ENCODE results near the gene PSMA7.
"Not testable (repeated sequence)": the region's sequence is repeated elsewhere in the genome, so short reads cannot be mapped to it uniquely, and the experiment has no call there.

Gene PSMA7

DNA sequence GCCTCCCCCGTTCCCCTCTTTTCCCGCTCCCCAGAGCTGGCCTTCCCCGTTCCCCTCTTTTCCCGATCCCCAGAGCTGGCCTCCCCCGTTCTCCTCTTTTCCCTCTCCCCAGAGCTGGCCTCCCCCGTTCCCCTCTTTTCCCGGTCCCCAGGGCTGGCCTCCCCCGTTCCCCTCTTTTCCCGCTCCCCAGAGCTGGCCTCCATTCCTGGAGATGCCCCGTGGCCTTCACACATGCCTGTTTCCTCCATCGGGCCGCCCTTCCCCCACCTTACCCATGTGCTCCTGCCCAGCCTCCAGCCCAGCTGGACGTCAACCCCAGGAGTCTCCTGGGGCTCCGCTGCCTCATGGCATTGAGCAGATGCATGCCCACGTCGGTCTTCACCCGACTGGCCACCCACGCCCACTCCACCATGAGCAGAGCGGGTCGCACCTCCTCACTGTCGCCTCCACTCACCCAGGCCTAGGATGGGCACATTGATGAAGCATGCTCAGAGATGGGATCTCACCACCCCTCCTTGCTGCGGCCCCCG lies 8.7 kb upstream of the PSMA7 start:
- no peak for DNase-seq

DNA sequence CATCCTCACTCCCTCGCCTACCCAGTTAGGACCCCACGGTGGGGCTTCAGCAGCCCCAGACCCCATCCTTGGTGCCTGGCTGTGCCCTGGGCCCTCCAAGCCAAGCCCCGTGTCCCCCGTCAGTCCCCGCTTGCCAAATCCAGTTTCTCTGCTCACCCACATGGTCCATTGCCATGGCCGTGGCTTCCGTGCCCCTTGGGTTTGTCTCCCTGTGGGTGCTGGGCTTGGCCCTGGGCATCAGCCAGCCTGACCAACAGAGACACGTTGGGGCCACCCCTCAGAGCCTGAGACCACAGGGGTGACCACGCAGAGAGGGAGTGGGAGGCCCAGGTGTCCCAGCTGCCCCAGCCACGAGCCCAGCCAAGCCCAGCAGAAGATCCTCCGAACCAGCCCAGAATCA lies 8.0 kb upstream of the PSMA7 start:
- no peak for DNase-seq

DNA sequence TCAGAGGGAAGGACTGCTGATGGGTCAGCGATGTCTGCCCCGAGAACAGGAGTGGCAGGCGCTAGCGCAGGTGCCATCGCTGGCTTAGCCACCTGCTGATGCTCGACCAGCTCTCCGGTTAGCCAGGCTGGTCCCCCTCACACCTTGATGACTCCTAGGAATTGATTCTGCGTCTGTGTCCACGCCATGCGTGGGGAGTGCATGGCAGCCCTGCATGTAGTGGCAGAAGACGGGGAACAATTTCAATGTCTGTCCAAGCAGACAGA lies 7.0 kb upstream of the PSMA7 start:
- DNase-seq = no peak

- DNase-seq = no peak
Measured at GRCh38 chr20:62149532-62150309, 6.5 kb upstream of the PSMA7 start.

GRCh38 chr20:62148908-62149314 lies 5.7 kb upstream of the PSMA7 start:
- no peak for DNase-seq

DNA sequence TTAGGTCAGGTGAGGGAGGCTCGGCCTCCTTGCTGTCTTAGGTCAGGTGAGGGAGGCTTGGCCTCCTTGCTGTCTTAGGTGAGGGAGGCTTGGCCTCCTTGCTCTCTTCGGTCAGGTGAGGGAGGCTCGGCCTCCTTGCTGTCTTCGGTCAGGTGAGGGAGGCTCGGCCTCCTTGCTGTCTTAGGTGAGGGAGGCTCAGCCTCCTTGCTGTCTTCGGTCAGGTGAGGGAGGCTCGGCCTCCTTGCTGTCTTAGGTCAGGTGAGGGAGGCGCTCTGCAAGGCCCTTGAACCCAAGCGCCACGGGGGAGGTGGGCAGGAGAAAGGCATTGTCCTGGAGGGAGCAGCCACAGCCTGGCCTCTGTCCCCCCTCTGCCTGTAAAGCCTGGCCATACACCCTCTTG lies 5.2 kb upstream of the PSMA7 start:
- not testable (repeated sequence) for DNase-seq

GRCh38 chr20:62147528-62147927 lies 4.3 kb upstream of the PSMA7 start:
- DNase-seq = no peak

- no peak for DNase-seq
Measured at GRCh38 chr20:62147125-62147524, 3.9 kb upstream of the PSMA7 start.

- no peak for DNase-seq
Measured at GRCh38 chr20:62146019-62146755, 3.0 kb upstream of the PSMA7 start.

GRCh38 chr20:62145688-62146018 lies 2.5 kb upstream of the PSMA7 start:
- no peak for DNase-seq

DNA sequence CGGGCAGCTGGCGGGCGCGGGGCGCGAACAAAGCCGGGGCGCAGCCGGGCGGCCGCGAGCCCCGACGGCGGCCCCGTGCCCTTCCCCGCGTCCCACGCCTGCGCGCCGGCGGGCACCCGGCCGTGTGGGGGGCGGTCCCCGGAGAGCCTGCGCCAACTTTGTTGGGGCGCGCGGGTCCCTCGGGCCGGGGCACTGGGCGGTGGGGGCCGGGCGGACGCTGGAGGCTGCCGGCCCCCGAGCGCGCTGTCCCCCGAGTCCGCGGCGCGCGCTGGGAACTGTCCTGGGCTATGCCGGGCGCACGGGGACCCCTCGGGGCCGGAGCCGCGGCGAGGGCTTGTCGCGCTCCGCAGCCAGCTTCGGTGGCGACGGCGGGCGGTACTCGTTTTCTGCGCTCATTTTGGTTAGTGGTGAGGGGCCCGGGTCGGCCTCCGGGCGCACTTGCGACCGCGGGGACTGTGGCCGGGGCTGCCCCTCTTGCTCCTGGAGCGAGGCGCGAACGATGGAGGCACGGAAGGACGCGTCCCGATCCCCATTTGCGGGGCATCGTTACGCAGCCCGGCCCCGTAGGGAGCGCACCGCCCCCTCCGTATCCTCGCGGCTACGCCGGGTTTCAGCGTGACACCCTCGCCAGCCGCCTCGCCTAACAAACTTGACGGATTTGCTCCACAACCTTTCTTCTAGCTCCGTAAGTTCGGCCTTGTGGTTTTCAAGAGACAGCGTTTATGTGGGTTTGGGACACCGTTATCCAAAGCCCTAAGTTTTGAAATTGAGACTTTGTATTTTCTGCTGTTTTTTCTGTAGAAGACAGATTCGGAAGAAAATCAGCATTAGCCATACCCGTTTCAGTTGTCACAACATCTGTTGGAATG lies 997 bp upstream of the PSMA7 start:
- peak; percentile 82 for DNase-seq

DNA sequence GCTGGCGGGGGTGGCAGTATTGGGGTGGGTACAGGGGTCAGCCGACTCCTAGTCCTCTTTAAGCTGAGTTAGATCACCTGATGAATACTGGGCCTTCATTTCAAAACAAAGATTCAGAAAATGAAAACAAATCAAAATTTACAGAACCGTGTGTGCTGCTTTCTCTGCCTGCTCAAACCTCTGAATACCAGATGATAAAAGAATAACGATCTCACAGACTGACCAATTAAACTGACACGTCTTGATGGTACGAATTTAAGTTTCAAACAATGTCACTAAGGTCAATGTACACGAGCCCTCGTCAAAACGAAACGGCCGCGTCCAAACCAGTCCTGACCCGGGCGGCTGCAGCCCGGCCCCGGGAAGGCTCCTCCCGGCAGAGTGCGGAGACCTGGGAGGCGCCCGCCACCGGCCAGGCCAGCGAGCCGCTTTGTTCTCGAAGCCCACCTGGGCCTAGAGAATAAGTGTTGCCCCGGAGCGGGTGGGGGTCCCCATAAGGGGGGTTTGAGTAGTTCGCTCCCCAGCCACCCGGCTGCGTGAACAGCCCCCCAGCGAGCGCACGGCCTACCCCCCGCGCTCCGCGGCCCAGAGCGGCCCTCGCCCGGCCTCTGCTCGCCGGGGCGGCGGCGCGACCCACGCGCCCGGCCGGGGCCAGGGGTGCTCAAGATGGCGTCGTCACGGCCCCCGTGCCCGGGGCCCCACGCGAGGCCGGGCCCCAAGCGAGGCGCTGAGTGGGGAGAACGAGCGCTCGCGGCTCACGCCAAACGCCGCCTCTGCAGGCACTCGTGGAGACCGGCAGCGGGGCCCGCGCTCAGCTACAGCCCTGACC lies 728 bp downstream of the PSMA7 start:
- peak; percentile 65 for DNase-seq

GRCh38 chr20:62141397-62142251 lies 1.6 kb downstream of the PSMA7 start:
- peak; percentile 60 for DNase-seq

DNA sequence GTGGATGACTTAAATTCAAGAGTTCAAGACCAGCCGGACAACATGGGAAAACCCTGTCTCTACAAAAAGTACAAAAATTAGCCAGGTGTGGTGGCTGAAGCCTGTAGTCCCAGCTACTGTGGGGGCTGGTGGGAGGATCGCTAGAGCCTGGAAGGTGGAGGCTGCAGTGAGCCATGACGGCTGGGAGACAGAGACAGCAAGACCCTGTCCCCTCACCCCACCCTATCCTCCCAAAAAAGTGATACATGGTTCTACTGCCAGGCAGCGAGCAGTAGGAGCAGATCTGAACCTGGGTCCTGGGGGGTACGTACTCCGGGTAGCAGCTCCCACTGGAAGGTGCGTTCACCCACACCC lies 2.2 kb downstream of the PSMA7 start:
- DNase-seq = no peak

- no peak for DNase-seq
Measured at GRCh38 chr20:62139636-62140035, 3.6 kb downstream of the PSMA7 start.

DNA sequence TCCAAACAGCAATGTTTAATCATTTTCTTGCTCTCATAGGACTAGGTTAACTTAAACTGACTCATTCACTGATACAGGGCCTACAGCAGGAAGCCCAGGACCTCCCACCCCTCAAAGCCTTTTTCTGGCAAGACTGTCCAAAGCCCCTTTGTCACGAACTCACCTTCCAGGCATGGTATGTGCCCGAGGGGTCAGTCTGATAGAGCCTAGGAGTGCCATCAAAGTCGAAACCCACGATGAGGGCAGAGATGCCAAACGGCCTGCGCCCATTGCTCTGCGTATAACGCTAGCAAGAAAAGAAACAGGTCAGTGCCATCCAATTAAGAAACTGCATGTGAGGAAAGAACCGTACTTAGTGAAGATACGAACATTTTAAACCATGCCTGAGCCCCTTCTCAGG lies 4.3 kb downstream of the PSMA7 start:
- no peak for DNase-seq

- DNase-seq = no peak
Measured at GRCh38 chr20:62138204-62138543, 5.0 kb downstream of the PSMA7 start.

- DNase-seq = no peak
Measured at GRCh38 chr20:62137478-62138203, 5.6 kb downstream of the PSMA7 start.

- no peak for DNase-seq
Measured at GRCh38 chr20:62137092-62137384, 6.2 kb downstream of the PSMA7 start.

- peak; percentile 76 for DNase-seq
Measured at GRCh38 chr20:62136283-62137091, 6.7 kb downstream of the PSMA7 start.
